Retina (tissue), 1 donor: ENCODE results near the gene HMGCL.

Experiments used
- DNase-seq: peaks from one replicate; pipeline ENCODE4 v3.0.0-alpha.2; 2016

HMGCL gene

DNA sequence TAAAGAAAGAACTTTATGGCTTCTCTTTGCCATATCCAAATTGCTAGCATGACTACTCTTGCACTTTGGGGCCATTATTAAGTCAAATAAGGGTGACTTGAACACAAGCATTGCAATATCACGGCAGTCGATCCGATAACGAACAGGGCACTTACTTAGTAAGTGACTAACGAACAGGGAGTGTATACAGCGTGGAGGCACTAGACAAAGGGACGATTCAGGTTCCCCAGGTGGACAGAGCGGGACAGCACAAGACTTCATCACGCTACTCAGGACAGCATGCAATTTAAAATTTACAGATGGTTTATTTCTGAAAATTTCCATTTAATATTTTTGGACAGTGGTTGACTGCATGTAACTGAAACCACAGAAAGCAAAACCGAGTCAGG lies 52.4 kb downstream of the HMGCL start:
- DNase-seq = no peak

- DNase-seq = peak; percentile 81
These were observed 53.0 kb downstream of the HMGCL start for GRCh38 chr1:23772049-23772853.

GRCh38 chr1:23768733-23769132 lies 56.5 kb downstream of the HMGCL start:
- no peak for DNase-seq

DNA sequence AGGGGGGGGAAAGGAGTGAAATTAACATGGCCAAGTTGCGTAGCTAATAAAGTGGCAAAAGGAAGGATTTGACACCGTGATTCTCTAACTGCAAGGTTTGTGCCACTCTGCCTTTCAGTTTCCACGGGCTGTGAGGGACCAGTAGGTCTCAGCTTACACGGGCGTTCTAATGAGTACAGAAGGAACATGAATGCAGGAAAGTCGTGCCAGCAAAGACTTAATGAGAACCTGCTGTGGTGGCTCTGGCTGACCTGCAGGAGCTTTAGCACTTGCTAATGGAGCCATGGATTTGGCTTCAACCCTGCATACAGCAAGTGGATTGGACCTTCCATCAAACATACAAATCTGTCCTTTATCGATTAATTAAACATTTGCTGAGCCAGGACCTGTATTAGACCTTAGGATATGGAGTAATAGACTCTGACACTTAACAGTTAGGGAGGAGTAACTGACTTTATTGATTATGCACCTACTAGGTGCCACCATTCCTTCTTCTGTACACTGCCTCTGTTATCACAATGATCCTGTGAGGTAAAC lies 62.1 kb downstream of the HMGCL start:
- no peak for DNase-seq

- no peak for DNase-seq
These were observed 66.0 kb downstream of the HMGCL start for GRCh38 chr1:23759277-23759676.

GRCh38 chr1:23757812-23758211 lies 67.4 kb downstream of the HMGCL start:
- no peak for DNase-seq

- no peak for DNase-seq
These were observed 68.6 kb downstream of the HMGCL start for GRCh38 chr1:23756676-23757075.

GRCh38 chr1:23752909-23753308 lies 72.3 kb downstream of the HMGCL start:
- DNase-seq = no peak
